ENCODE data around the gene FANCI. TPM values are rescaled to one million over a fixed set of nuclear protein-coding genes. Genes with fewer than 3 reads are reported as not detected.
"Not testable (repeated sequence)": the region's sequence is repeated elsewhere in the genome, so short reads cannot be mapped to it uniquely, and the experiment has no call there.

FANCI gene
- total RNA-seq, 1 donor from 2014 or later: 23.1 TPM

GRCh38 chr15:89226359-89227221, 17.2 kb upstream of the FANCI start:
- DNase-seq: no peak

DNA sequence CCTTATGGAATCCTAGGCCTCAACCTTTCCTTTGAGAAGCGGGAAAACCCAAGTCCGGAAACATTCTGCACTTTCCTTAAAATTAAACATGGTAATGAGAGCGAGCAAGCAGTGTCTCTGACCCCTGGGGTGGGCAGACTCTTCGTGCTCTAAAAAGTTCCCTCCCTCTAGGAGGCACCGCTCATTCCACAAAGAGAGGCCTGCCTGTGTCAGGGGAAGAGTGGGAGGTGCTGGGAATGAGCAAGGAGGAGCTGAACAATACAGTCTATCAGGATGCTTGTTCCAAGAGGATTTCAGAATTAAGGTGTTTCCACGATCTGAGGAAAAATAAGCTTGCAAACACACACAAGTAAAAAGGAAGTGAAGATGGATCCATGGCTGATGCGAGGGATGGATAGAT, 16.4 kb upstream of the FANCI start:
- no peak for DNase-seq

- no peak for DNase-seq
Measured at GRCh38 chr15:89230277-89230676, 13.5 kb upstream of the FANCI start.

DNA sequence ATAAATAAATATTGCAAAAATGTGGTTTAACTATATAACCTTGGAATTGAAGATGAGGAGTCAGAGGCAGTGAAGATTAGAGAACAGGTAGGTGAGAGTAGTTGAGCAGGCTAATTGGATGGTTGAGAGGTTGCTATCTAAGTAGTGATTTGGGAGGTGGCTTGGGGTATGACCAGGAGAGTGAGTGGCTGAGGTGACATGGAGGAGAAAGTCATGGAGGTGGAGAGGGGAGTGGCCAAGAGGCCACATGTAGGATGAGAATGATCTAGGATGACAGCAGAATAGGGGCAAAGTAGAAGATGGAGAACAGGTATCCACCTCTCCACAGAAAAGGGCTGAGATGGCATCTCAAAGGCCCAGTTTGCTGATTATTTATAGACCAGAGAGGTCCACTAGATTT, 11.9 kb upstream of the FANCI start:
- DNase-seq: no peak

DNA sequence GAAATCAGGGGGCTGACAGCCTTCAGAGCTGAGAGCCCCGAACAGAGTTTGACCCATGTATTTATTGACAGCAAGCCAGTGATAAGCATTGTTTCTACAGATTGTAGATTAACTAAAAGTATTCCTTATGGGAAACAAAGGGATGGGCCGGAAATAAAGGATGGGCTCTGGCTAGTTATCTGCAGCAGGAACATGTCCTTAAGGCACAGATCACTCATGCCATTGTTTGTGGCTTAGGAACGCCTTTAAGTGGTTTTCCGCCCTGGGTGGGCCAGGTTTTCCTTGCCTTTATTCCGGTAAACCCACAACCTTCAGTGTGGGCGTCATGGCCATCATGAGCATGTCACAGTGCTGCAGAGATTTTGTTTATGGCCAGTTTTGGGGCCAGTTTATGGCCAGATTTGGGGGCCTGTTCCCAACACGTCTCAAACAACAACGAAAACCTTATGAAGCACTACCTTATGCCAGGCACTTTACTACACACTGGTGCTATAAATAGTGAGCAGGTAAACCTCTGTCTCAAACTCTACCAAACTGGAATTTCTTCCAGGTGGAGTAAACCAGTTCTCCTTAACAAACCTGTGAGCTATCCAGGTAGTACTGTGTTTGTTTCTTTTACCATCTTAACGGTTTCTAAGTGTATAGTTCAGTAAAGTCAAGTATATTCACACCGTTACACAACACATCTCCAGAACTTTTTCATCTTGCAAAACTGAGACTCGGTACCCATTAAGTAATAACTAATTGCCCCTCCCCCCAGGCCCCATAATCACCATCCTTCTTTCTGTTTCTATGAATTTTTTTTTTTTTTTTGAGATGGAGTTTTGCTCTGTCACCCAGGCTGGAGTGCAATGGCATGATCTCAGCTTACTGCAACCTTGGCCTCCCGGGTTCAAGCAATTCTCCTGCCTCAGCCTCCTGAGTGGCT, 3.6 kb upstream of the FANCI start:
- DNase-seq: not testable (repeated sequence)

DNA sequence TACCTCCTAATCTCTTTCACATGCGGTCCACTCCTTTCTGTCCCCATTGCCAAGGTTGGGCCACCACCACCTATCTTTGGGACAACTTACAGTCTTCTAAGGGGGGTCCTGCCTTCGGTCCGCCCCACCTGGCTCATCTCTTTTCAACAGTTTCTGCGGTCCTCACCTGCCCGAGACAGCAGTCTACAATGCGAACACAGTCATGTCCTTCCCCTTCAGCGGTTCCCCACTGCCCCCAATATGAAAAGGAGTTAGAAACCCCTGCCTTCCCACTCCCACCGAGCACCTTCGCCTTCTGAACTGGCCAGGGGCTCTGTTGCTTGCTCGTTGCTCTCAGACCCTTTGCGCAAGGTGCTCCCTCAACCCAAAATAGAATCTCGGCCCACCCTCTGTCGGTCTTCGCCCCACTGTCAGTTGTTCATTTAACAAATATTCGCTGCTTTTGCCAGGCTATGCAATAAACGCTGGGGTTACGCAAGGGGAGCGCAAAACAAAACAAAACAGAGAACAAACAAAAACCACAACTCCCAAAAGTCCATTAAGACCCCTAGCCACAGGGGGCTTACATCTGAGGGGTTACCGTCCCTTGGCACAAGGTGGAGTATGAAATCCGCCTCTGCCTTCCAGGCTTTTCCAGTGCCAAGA, 611 bp upstream of the FANCI start:
- DNase-seq: no peak

- DNase-seq: no peak
Measured at GRCh38 chr15:89244574-89244903, 760 bp downstream of the FANCI start.

DNA sequence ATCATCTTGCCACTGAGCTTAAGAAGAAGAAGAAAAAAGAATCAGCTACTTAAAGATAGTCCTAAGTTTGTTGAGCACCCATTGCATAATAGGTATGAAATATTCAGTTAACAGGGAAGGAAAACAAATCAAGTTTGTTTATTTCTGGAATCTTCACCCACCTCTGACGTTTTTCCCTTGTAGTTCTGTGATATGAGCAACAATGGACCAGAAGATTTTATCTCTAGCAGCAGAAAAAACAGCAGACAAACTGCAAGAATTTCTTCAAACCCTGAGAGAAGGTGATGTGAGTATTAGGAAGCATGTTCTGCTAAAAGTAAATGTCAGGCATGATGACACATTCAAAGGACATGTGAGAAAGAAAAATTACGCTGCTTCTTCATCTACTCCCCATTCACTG, 3.7 kb downstream of the FANCI start:
- peak; percentile 9 for DNase-seq

DNA sequence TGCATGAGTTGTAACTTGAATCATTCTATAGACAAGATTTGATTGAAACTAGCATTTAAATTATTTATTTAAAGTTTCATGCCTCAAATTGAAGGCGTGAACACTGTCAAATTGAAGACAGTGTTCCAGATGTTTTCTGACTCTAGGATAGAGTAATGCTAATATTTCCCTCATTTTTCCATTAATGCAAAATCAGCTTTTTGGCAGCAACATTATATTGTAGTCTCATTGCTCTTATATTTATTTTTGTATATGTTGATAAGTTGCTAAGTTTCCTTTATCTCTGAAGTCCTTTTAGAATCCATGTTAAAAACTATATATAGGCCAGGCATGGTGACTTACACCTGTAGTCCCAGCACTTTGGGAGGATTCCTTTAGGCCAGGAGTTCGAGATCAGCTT, 4.8 kb downstream of the FANCI start:
- no peak for DNase-seq

- not testable (repeated sequence) for DNase-seq
Measured at GRCh38 chr15:89250142-89250541, 6.4 kb downstream of the FANCI start.

DNA sequence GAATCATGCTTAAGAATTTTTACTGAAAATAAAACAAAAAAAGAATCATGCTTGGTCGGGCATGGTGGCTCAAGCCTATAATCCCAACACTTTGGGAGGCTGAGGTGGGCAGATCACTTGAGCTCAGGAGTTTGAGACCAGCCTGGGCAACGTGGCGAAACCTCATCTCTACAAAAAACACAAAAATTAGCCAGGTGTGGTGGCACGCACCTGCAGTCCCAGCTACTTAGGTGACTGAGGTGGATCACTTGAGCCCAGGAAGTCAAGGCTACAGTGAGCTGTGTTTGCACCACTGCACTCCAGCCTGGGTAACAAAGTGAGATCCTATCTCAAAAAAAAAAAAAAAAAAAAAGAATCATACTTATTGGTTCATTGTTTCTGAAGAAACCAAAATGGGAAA, 33.5 kb downstream of the FANCI start:
- DNase-seq: not testable (repeated sequence)

- DNase-seq: no peak
Measured at GRCh38 chr15:89278307-89278706, 34.5 kb downstream of the FANCI start.

GRCh38 chr15:89282631-89283030, 38.9 kb downstream of the FANCI start:
- no peak for DNase-seq

- no peak for DNase-seq
Measured at GRCh38 chr15:89283201-89283600, 39.4 kb downstream of the FANCI start.

GRCh38 chr15:89291934-89292438, 48.2 kb downstream of the FANCI start:
- no peak for DNase-seq

- DNase-seq: no peak
Measured at GRCh38 chr15:89293012-89293411, 49.2 kb downstream of the FANCI start.

GRCh38 chr15:89299896-89300295, 56.1 kb downstream of the FANCI start:
- peak; percentile 51 for DNase-seq

DNA sequence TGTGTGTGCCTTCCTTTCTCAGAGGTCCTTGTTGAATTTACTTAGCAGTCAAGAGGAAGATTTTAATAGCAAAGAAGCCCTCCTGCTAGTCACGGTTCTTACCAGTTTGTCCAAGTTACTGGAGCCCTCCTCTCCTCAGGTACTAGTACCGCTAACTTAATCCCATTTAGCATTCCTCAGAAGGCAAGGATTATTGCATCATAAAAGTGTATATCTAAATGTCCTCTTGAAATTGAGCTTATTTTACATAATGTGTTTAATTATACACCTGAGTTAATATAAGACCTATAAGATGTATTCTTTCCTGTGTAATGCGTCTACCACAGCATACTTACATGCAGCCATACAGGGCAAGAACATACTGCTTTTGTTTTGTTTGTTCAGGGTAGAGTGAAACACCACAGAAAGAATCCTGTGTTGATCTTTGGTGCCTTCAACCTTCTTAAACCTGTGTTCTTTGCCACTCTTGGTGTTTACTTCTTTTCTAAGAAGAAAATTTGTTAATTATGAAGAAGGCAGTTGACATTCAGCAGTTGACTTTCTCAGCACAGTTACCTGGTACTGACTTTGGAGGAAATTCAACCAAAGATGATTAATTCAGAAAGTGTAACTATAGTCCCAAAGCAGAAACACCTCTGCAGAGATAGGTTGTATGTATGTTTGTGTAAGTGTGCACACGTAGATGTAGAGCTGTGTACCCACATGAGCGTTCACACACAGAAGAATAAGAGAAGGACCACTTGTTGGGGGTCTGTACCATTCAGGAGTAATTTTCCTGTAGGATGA, 57.7 kb downstream of the FANCI start:
- DNase-seq: no peak

DNA sequence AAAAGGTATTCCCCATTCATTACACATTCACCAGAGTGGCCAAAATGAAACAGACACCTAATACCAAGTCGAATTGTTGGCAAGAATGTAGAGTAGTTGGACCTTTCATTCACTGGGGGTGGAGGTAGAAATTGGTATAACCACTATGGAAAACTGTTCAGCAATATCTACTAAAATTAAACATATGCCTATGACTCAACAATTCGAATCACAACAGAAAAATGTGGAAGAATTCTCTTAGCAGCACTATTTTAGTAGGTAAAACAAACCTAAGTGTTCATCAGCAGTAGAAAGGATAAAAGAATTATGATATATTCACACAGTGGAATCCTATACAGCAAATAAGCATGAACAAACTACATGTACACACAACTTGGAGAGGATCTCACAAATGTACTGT, 60.2 kb downstream of the FANCI start:
- DNase-seq: no peak

DNA sequence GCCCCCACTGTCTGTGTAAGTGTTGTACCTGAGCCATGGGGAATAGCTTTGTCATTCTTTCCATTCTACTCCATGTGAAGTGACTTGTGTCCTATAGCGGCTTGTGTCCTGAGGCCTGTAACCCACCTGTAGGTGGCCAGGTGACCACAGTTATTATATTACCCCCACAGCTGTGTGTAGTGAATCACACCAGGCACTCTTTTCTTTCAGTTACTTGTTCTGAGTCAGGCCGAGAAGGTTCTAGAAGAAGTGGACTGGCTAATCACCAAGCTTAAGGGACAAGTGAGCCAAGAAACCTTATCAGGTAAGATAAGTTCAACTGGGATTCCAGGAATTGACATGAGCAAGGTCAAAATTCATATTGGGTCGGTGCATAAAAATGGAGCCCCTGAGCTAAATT, 61.6 kb downstream of the FANCI start:
- DNase-seq: no peak

DNA sequence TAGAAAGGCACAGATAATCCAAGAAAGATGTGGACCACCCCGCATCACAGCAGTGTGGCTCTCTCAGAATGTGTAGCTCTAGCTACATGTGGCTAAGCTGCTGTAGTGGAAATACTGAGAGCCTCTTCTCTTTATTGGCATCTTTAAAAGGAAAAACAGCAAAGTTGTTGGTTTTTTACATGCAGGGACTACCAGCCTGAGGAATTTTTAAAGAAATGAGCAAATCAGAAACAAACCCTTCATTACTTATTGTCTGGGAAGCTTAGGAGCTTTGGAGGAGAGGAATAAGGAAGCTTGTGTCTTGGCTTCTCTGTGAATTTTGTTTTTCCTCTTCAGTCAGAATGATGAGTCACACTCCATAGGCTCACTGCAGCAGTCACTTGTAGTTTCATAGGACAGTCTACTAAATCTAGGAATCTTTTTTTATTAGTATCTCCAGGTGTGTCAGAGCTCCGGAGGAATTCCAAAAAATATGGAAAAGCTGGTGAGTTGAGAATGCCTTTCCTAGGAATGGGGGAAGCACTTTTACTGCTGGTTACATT, 63.3 kb downstream of the FANCI start:
- peak; percentile 50 for DNase-seq

DNA sequence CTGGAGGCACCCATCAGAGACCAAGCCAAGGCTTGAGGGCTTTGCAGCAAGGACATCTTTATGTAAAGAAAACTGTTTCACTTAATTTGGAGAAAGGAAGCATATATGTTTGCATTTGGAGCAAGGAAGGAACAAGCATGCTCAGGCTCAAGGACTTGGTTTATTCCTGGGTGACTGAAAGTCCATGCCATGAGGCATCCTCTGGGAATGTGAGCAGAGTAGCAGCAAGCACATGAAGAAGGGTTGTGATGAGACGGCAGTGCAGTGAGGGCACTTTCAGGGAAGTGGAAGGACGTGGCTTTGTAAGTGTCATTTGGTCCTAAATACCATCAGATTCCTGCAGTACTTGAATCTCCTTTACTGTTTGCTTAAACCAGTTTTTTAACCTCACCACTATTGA, 64.0 kb downstream of the FANCI start:
- DNase-seq: no peak
